ENCODE results near the gene CHD5. TPM values are rescaled to one million over a fixed set of nuclear protein-coding genes. Genes with fewer than 3 reads are reported as not detected.

CHD5 gene
- total RNA-seq, 1 experiment from 2014 or later, result 2.4 TPM

GRCh38 chr1:6148497-6149241 is 31.5 kb downstream of the CHD5 start (continued):
- TF ChIP-seq, protein P1, sequence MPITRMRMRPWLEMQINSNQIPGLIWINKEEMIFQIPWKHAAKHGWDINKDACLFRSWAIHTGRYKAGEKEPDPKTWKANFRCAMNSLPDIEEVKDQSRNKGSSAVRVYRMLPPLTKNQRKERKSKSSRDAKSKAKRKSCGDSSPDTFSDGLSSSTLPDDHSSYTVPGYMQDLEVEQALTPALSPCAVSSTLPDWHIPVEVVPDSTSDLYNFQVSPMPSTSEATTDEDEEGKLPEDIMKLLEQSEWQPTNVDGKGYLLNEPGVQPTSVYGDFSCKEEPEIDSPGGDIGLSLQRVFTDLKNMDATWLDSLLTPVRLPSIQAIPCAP (CRISPR knock-in tag; IDR thresholded peaks at IDR 0.05), result peak; percentile 49; the same call in 1 of the 2 replicates
- TF ChIP-seq ATF1 (CRISPR knock-in tag; IDR thresholded peaks at IDR 0.05), result no peak
- TF ChIP-seq, protein P2, sequence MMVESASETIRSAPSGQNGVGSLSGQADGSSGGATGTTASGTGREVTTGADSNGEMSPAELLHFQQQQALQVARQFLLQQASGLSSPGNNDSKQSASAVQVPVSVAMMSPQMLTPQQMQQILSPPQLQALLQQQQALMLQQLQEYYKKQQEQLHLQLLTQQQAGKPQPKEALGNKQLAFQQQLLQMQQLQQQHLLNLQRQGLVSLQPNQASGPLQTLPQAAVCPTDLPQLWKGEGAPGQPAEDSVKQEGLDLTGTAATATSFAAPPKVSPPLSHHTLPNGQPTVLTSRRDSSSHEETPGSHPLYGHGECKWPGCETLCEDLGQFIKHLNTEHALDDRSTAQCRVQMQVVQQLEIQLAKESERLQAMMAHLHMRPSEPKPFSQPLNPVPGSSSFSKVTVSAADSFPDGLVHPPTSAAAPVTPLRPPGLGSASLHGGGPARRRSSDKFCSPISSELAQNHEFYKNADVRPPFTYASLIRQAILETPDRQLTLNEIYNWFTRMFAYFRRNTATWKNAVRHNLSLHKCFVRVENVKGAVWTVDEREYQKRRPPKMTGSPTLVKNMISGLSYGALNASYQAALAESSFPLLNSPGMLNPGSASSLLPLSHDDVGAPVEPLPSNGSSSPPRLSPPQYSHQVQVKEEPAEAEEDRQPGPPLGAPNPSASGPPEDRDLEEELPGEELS (CRISPR knock-in tag; IDR thresholded peaks at IDR 0.05), result peak; percentile 69; the same call in 1 of the 2 replicates
- TF ChIP-seq KAT7 (CRISPR knock-in tag; IDR thresholded peaks at IDR 0.05; ENCODE audit: borderline replicate concordance), result no peak
- TF ChIP-seq ETV6 (CRISPR knock-in tag; IDR thresholded peaks at IDR 0.05), result 0 out of 2 replicates have a peak, but pooled peaks have one; percentile 21
- peak; percentile 60; the same call in 1 of the 2 replicates for TF ChIP-seq JUN (CRISPR knock-in tag; IDR thresholded peaks at IDR 0.05)

GRCh38 chr1:6145864-6146410 is 34.2 kb downstream of the CHD5 start:
- Mint-ChIP-seq H3K4me3 (no peak overlapping the region), H3K27ac (no peak overlapping the region), H3K9me3 (no peaks in the 10 kb centered on the region), H3K36me3 (no peaks in the 10 kb centered on the region), H3K27me3 (ENCODE audit: low read depth) (peaks cover 19% of the 10 kb centered on the region), H3K4me1 (peaks cover 4% of the 10 kb centered on the region)
- POLR2A ChIA-PET, result no interaction called here
- CTCF ChIA-PET, result interaction anchor here (1.0 to 1.6 kb wide), 4 partner anchors 9 to 59 kb away, joined by 3 to 7 read pairs (median 4); no protein-coding TSS in a partner anchor
- ATAC-seq (no peak), DNase-seq (ENCODE audit: low spot score) (no peak)
- no peak for TF ChIP-seq ATF1 (CRISPR knock-in tag; IDR thresholded peaks at IDR 0.05)
- TF ChIP-seq, protein P3, sequence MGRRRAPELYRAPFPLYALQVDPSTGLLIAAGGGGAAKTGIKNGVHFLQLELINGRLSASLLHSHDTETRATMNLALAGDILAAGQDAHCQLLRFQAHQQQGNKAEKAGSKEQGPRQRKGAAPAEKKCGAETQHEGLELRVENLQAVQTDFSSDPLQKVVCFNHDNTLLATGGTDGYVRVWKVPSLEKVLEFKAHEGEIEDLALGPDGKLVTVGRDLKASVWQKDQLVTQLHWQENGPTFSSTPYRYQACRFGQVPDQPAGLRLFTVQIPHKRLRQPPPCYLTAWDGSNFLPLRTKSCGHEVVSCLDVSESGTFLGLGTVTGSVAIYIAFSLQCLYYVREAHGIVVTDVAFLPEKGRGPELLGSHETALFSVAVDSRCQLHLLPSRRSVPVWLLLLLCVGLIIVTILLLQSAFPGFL (CRISPR knock-in tag; IDR thresholded peaks at IDR 0.05; ENCODE audit: borderline replicate concordance), result no peak
- no peak for TF ChIP-seq PRRX2 (CRISPR knock-in tag; IDR thresholded peaks at IDR 0.05)
- TF ChIP-seq, protein P2 (CRISPR knock-in tag; IDR thresholded peaks at IDR 0.05), result no peak
- TF ChIP-seq, protein P4, sequence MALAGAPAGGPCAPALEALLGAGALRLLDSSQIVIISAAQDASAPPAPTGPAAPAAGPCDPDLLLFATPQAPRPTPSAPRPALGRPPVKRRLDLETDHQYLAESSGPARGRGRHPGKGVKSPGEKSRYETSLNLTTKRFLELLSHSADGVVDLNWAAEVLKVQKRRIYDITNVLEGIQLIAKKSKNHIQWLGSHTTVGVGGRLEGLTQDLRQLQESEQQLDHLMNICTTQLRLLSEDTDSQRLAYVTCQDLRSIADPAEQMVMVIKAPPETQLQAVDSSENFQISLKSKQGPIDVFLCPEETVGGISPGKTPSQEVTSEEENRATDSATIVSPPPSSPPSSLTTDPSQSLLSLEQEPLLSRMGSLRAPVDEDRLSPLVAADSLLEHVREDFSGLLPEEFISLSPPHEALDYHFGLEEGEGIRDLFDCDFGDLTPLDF (CRISPR knock-in tag; IDR thresholded peaks at IDR 0.05), result no peak
- no peak for TF ChIP-seq KAT7 (CRISPR knock-in tag; IDR thresholded peaks at IDR 0.05; ENCODE audit: borderline replicate concordance)
- TF ChIP-seq E2F4 (CRISPR knock-in tag; IDR thresholded peaks at IDR 0.05; ENCODE audit: borderline replicate concordance, low read depth), result no peak
- TF ChIP-seq FOXP1 (CRISPR knock-in tag; IDR thresholded peaks at IDR 0.05; ENCODE audit: borderline replicate concordance), result no peak
- TF ChIP-seq ETV6 (CRISPR knock-in tag; IDR thresholded peaks at IDR 0.05), result no peak
- TF ChIP-seq NFYB (CRISPR knock-in tag; conservative IDR thresholded peaks at IDR 0.05; ENCODE audit: low read depth), result no peak
- no peak for TF ChIP-seq TEAD4 (CRISPR knock-in tag; IDR thresholded peaks at IDR 0.05)
- TF ChIP-seq ZNF416 (CRISPR knock-in tag; IDR thresholded peaks at IDR 0.05), result no peak
- no peak for TF ChIP-seq ZBTB21 (CRISPR knock-in tag; IDR thresholded peaks at IDR 0.05; ENCODE audit: borderline replicate concordance)
- TF ChIP-seq, protein P5, sequence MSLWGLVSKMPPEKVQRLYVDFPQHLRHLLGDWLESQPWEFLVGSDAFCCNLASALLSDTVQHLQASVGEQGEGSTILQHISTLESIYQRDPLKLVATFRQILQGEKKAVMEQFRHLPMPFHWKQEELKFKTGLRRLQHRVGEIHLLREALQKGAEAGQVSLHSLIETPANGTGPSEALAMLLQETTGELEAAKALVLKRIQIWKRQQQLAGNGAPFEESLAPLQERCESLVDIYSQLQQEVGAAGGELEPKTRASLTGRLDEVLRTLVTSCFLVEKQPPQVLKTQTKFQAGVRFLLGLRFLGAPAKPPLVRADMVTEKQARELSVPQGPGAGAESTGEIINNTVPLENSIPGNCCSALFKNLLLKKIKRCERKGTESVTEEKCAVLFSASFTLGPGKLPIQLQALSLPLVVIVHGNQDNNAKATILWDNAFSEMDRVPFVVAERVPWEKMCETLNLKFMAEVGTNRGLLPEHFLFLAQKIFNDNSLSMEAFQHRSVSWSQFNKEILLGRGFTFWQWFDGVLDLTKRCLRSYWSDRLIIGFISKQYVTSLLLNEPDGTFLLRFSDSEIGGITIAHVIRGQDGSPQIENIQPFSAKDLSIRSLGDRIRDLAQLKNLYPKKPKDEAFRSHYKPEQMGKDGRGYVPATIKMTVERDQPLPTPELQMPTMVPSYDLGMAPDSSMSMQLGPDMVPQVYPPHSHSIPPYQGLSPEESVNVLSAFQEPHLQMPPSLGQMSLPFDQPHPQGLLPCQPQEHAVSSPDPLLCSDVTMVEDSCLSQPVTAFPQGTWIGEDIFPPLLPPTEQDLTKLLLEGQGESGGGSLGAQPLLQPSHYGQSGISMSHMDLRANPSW (CRISPR knock-in tag; conservative IDR thresholded peaks at IDR 0.05; ENCODE audit: low read depth), result no peak
- TF ChIP-seq, protein P6, sequence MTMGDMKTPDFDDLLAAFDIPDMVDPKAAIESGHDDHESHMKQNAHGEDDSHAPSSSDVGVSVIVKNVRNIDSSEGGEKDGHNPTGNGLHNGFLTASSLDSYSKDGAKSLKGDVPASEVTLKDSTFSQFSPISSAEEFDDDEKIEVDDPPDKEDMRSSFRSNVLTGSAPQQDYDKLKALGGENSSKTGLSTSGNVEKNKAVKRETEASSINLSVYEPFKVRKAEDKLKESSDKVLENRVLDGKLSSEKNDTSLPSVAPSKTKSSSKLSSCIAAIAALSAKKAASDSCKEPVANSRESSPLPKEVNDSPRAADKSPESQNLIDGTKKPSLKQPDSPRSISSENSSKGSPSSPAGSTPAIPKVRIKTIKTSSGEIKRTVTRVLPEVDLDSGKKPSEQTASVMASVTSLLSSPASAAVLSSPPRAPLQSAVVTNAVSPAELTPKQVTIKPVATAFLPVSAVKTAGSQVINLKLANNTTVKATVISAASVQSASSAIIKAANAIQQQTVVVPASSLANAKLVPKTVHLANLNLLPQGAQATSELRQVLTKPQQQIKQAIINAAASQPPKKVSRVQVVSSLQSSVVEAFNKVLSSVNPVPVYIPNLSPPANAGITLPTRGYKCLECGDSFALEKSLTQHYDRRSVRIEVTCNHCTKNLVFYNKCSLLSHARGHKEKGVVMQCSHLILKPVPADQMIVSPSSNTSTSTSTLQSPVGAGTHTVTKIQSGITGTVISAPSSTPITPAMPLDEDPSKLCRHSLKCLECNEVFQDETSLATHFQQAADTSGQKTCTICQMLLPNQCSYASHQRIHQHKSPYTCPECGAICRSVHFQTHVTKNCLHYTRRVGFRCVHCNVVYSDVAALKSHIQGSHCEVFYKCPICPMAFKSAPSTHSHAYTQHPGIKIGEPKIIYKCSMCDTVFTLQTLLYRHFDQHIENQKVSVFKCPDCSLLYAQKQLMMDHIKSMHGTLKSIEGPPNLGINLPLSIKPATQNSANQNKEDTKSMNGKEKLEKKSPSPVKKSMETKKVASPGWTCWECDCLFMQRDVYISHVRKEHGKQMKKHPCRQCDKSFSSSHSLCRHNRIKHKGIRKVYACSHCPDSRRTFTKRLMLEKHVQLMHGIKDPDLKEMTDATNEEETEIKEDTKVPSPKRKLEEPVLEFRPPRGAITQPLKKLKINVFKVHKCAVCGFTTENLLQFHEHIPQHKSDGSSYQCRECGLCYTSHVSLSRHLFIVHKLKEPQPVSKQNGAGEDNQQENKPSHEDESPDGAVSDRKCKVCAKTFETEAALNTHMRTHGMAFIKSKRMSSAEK (CRISPR knock-in tag; IDR thresholded peaks at IDR 0.05; ENCODE audit: borderline replicate concordance), result no peak
